OCI-LY1 (cell line): ENCODE results near the gene IWS1.

Experiments used
- EZH2 ChIP-seq: fragments of 200-600 bp; sonication (generic), shearing (Covaris generic); IDR thresholded peaks from 2 replicates; pipeline ENCODE4 v1.8.0; 2017; ENCODE audit warnings: borderline replicate concordance, mixed run types, mild to moderate bottlenecking, antibody characterized with exemption, low read length, moderate library complexity, mixed read lengths
- TF ChIP-seq, protein P1 (sequence below): fragments of 200-600 bp; sonication (generic), shearing (Covaris generic); IDR thresholded peaks from 2 replicates; pipeline ENCODE4 v1.5.1; 2017; ENCODE audit warnings: mild to moderate bottlenecking, antibody characterized with exemption, low read length, moderate library complexity, mixed read lengths

DNA sequence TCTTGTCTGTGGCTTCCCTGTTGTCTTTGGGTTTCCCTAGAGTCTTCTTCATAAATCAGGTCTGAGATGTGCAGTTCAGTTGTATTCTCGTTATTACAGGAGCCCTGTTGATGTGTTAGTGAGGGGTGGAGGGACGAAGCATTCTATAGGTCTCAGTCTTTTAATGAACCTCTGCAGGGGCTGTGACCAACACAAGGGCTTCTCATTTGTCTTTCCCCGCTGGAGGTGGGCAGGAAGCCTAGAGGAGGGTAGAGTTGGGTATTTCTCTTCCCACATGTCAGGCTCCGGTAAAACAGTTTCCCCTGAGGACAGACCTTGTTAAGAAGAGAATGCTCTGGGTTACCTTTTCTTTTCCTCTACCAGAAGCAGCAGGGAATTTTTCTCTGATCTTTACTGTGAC lies 76.9 kb downstream of the IWS1 start:
- TF ChIP-seq, protein P1, sequence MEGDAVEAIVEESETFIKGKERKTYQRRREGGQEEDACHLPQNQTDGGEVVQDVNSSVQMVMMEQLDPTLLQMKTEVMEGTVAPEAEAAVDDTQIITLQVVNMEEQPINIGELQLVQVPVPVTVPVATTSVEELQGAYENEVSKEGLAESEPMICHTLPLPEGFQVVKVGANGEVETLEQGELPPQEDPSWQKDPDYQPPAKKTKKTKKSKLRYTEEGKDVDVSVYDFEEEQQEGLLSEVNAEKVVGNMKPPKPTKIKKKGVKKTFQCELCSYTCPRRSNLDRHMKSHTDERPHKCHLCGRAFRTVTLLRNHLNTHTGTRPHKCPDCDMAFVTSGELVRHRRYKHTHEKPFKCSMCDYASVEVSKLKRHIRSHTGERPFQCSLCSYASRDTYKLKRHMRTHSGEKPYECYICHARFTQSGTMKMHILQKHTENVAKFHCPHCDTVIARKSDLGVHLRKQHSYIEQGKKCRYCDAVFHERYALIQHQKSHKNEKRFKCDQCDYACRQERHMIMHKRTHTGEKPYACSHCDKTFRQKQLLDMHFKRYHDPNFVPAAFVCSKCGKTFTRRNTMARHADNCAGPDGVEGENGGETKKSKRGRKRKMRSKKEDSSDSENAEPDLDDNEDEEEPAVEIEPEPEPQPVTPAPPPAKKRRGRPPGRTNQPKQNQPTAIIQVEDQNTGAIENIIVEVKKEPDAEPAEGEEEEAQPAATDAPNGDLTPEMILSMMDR, result no peak
- TF ChIP-seq EZH2, result no peak
